GM19025 (cell line): Measurements from ENCODE around the gene ARHGAP26.
A peak's percentile ranks its signal among the peaks of the same experiment; 100 is the strongest.
"Not testable (repeated sequence)": the region's sequence is repeated elsewhere in the genome, so short reads cannot be mapped to it uniquely, and the experiment has no call there.

ENCODE experiments used
- ATAC-seq: cut with Tn5 transposase; IDR thresholded peaks from one replicate; pipeline ENCODE4 v1.9.1; 2021; ENCODE audit warnings: mild to moderate bottlenecking, low read depth, moderate library complexity; ENCODE audit not compliant: unreplicated experiment

Gene ARHGAP26

DNA sequence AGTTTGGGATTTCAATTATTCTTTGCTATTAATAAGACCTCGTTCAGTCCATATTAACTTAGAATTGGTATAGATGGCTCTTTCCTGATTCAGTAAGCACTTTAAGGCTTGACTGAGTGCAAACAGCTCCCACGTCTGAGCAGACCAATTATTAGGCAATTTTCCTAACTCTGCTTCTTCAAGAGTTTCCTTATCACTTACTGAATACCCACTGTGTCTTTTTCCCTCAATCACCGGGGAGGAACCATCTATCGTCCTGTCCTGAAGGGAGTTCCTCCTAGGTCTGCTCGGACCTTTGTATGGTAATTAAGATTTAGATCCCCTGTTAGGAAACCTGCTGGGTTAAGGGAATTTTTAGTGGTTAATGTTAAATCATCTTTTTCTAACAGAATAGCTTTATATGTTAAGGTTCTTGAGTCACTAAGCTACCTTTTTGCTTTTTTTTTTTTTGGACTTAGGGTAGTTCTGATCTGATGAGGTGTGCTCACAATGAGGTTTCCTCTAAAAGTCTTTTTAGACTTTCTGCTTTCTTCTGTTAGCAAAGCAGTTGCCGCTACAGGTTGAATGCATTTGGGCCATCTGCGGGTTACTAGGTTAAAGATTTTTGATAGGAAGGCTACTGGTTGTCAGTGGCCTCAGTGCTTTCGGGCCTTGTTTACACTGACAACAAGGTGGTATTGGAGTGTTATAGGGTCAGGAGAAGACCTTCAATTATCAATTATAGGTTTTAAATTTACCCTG, 322.7 kb downstream of the ARHGAP26 start:
- ATAC-seq: not testable (repeated sequence)

GRCh38 chr5:143093452-143094086, 323.4 kb downstream of the ARHGAP26 start:
- no peak for ATAC-seq

GRCh38 chr5:143094087-143094521, 323.9 kb downstream of the ARHGAP26 start:
- no peak for ATAC-seq

DNA sequence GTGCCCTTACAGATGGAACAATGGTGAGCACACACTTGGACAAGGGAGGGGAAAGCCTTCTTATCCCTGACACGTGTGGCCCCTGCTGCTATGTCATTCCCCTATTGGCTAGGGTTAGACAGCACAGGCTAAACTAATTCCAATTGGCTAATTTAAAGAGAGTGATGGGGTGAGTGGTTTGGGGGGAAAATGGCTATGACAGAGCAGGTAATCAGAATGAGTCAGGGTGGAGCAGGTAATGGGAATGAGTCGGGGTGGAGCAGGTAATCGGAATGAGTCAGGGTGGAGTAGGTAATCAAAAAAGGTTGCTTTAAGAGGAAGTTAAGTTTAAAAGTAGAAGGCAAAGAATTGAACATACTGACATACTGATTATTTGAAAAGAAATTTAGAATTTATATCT, 324.4 kb downstream of the ARHGAP26 start:
- not testable (repeated sequence) for ATAC-seq

DNA sequence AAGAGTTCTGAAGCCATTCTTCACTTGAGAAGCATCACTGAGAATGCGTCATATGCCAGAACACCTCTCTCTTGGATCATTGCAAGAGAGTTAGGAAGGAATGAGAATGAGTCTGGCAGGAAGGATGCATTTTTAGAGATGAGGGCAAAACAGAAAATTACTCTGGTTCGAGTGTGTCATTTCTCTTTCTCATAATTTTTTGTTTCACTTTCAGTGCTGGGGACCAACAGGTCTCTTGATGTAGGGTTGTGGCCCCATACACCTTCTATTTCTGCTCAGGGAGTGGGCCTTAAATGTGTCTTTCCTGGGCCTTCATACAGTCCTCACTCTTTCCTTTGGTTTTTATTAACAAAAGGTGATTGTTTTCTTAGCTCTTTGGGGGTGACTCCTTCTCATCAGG, 330.9 kb downstream of the ARHGAP26 start:
- no peak for ATAC-seq

DNA sequence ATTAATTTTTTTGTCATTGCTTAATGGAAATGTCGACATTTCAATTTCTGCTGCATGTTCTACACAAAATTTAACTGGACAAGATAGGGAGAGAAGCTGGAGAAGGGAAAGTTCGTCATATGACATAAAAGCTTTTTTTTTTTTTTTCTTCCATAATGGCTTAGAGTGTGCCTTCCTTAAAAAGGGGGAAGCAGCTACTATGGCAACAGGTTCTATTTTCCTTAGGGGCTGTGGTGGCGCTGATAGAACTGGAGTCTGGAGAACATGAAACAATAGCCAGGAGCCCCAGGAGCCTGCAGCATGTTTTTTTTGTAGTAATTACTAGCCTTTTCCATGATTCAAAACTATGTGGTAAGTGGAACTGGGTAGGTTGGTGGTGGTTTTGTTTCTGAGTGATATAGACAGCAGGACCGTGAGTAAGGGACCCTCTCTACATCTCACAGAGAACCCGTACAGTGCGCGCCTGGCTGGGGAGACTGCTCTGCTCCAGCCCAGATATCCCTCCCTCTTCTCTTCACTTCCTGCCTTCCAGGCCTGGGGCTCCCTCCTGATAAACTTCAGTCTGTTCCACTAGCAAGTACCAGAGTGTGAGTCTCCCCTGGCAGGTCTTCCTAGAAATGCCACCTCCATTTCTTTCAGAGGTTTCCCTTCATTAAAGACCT, 331.7 kb downstream of the ARHGAP26 start:
- ATAC-seq: no peak

GRCh38 chr5:143102411-143102810, 332.2 kb downstream of the ARHGAP26 start:
- ATAC-seq: no peak

DNA sequence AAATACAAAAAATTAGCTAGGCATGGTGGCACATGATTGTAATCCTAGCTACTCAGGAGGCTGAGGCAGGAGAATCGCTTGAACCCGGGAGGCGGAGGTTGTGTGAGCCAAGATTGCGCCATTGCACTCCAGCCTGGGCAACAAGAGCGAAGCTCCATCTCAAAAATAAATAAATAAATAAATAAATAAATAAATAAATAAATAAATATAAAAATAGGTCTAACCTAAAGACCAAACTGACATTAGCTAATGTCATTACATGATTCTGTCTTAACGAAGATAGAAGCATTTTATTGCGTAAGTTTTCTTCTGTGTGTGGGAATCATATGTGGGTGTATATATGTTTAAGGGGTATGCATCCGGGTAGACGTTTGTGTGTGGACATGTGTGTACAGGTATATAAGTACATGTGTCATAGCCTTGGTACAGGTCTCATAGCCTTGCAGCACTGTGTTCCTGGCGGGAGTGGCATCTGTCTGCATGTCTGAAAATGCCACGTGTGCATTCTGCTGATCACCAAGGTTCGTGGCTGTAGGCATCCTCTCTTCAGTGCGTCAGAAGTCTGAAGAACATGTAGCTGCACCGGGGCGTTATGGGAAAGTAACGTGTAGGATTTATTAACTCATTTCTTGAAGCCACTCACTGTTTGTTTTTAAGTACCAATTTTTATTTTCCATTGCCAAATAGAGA, 335.2 kb downstream of the ARHGAP26 start:
- ATAC-seq: no peak

- no peak for ATAC-seq
Observed at GRCh38 chr5:143106174-143106573, 336.0 kb downstream of the ARHGAP26 start.

DNA sequence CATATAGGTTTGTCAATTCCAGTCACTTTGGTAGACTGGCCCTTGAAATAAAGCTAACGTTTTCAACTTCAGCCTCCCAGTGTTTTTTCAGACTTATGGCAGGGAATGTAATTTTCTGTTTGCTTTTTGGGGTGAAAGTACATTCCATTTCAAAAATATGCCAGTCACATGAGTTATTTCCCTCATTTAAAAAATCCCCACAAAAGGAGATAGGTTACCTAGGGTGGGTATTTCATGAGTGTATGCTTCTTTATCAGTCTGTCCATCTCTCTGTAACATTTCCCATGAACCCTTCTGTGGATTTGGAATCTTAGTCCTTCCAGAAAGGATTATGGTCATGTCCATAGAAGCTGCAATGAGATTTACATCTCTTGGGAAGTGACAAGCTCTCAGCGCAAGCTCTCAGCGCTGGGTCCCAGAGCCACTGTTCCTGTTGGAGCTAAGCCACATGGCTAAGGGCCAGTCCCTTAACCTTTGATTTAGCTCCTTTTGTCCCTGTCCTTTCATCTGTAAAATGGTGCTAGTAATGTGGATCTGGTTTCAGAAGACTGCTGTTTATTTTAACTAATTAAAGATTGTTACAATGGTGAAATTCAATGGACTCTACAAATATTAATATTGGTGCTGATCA, 338.4 kb downstream of the ARHGAP26 start:
- ATAC-seq: no peak

- no peak for ATAC-seq
Observed at GRCh38 chr5:143110591-143110990, 340.4 kb downstream of the ARHGAP26 start.

DNA sequence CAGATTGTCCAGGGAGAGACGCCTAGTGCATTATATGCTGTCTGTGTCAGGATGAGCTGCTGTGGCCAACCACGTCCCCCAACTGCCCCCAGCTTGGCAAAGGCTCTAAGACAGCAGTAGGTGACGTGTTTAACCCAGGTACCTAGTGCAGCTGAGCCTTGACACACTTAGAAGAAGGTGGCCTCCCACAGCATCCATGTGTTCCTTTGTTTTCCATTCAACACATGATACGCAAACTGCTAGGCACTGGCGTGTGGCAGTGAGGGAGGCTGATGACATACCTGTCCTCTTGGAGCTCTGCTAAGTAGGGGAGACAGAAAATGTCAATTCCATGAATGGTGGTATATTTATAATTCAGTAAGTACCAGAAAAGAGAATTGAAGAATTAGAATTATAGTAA, 341.6 kb downstream of the ARHGAP26 start:
- no peak for ATAC-seq

DNA sequence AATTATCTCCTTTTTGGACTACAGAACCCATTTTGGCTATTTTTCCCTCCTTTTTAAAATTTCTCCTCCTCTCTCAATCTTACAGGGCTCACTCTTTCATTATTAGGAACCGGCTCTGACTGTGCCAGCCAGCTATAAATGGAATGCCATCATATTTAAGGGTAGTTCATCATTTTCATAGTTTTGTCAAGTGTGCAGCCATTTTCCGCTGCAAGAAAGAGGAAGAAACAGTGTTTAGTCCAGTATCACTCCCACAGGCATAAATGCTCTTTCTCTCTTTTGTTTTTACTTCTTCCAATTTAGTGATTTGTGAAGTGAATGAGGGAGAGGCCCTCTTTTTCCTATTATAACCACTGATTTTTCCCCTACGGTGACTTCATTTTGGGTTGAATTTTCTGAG, 343.3 kb downstream of the ARHGAP26 start:
- no peak for ATAC-seq

DNA sequence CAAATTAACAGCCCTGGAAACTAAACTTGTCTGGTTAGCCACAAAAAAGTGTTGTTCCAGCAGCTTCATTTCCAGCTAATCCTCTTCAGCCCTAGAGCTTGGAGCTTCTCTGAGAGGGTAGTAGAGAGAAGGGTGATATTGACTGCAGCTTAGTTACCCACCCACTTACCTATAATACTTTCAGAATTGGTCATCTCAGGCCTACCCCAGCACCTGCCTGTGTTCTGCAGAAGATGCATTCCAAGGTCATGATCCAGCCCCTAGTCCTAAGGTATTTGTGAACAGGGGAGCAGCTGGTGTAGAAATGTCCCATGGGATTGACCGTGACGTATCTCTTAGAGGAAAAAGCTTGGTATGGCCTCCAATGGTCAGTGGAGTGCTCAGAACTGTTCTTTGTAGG, 344.3 kb downstream of the ARHGAP26 start:
- ATAC-seq: no peak

- ATAC-seq: no peak
Observed at GRCh38 chr5:143115381-143115780, 345.2 kb downstream of the ARHGAP26 start.

DNA sequence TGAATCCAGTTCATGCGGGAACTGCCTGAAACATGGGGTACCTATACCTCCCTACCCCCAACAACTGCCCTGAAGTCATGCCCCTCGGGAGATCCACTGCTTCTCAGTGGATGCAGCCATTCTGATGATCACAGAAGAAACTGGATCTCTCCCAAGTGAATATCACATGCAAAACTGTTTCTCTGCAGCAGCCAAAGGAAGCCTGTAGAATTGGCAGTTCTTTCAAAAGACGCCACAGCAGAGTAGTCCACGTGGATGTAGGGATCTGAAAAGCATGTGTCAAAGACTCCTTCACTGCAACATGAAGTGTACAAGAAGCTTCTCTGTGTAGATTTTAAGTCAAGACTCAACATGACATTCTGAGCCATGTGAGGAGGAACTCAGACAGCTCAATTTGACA, 346.6 kb downstream of the ARHGAP26 start:
- no peak for ATAC-seq

GRCh38 chr5:143117821-143118220, 347.6 kb downstream of the ARHGAP26 start:
- ATAC-seq: no peak

DNA sequence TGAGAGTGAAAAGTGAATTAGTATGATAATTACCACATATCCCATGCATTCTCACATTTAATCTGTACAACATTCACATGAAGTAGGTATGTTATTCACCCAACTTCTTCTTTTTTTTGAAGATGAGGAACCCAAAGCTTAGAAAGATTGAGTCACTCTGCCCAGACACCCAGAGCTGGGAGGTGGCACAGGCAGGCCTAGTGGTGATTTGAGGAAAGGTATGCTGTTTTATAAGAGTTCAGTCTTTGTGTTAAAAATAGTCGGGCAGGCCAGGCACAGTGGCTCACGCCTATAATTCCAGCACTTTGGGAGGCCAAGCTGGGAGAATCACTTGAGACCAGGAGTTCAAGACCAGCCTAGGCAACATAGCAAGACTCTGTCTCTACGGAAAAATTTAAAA, 348.0 kb downstream of the ARHGAP26 start:
- ATAC-seq: no peak

DNA sequence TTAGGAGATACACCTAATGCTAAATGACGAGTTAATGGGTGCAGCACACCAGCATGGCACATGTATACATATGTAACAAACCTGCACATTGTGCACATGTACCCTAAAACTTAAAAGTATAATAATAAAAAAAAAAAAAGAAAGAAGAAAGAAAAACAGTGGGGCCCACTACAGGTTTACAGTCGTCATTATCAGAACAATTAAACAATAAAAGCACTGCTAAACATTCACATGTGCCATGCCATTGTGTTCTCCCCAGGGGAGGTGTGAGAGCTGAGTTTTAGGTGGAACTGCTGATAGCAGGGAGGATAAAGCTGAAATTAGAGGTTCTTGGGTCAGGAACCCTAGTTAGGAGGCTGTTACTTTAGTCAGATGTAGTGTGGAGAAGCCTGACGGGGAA, 348.6 kb downstream of the ARHGAP26 start:
- ATAC-seq: not testable (repeated sequence)

GRCh38 chr5:143119291-143119769, 349.2 kb downstream of the ARHGAP26 start:
- ATAC-seq: peak; percentile 54
